Astrocyte (in vitro differentiated cells and primary cell): Measurements from ENCODE around the gene MMAA.

ENCODE experiments used
- EZH2 ChIP-seq: IDR thresholded peaks from 2 replicates; pipeline ENCODE4 v1.6.1; 2012; ENCODE audit warnings: mild to moderate bottlenecking, low read length, inconsistent platforms; ENCODE audit not compliant: insufficient read depth
- TF ChIP-seq, protein P1 (sequence below): IDR thresholded peaks from 2 replicates; pipeline ENCODE4 v1.5.1; 2011; ENCODE audit warnings: low read depth, mild to moderate bottlenecking, inconsistent platforms, low read length, moderate library complexity; ENCODE audit not compliant: insufficient read depth

GRCh38 chr4:145589916-145590702 lies 29.1 kb upstream of the MMAA start:
- TF ChIP-seq, protein P1, sequence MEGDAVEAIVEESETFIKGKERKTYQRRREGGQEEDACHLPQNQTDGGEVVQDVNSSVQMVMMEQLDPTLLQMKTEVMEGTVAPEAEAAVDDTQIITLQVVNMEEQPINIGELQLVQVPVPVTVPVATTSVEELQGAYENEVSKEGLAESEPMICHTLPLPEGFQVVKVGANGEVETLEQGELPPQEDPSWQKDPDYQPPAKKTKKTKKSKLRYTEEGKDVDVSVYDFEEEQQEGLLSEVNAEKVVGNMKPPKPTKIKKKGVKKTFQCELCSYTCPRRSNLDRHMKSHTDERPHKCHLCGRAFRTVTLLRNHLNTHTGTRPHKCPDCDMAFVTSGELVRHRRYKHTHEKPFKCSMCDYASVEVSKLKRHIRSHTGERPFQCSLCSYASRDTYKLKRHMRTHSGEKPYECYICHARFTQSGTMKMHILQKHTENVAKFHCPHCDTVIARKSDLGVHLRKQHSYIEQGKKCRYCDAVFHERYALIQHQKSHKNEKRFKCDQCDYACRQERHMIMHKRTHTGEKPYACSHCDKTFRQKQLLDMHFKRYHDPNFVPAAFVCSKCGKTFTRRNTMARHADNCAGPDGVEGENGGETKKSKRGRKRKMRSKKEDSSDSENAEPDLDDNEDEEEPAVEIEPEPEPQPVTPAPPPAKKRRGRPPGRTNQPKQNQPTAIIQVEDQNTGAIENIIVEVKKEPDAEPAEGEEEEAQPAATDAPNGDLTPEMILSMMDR: no peak
- TF ChIP-seq EZH2: no peak
